ENCODE measurements around the gene TOPBP1.
A peak's percentile ranks its signal among the peaks of the same experiment; 100 is the strongest.

The TOPBP1 gene

GRCh38 chr3:133661454-133662277, at the start of gene TOPBP1:
Gene TOPBP1 (minus strand): TSS chr3:133661941. CDS start chr3:133661127, 814 bp downstream.
- TF ChIP-seq, protein P1, sequence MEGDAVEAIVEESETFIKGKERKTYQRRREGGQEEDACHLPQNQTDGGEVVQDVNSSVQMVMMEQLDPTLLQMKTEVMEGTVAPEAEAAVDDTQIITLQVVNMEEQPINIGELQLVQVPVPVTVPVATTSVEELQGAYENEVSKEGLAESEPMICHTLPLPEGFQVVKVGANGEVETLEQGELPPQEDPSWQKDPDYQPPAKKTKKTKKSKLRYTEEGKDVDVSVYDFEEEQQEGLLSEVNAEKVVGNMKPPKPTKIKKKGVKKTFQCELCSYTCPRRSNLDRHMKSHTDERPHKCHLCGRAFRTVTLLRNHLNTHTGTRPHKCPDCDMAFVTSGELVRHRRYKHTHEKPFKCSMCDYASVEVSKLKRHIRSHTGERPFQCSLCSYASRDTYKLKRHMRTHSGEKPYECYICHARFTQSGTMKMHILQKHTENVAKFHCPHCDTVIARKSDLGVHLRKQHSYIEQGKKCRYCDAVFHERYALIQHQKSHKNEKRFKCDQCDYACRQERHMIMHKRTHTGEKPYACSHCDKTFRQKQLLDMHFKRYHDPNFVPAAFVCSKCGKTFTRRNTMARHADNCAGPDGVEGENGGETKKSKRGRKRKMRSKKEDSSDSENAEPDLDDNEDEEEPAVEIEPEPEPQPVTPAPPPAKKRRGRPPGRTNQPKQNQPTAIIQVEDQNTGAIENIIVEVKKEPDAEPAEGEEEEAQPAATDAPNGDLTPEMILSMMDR (IDR thresholded peaks at IDR 0.05; ENCODE audit: insufficient read depth, missing control alignments) = no peak
- FAIRE-seq = no peak
- peak; percentile 52 for DNase-seq (ENCODE audit: insufficient read length, low spot score)

- FAIRE-seq = no peak
Observed at GRCh38 chr3:133711013-133711412, 49.3 kb upstream of the TOPBP1 start.

DNA sequence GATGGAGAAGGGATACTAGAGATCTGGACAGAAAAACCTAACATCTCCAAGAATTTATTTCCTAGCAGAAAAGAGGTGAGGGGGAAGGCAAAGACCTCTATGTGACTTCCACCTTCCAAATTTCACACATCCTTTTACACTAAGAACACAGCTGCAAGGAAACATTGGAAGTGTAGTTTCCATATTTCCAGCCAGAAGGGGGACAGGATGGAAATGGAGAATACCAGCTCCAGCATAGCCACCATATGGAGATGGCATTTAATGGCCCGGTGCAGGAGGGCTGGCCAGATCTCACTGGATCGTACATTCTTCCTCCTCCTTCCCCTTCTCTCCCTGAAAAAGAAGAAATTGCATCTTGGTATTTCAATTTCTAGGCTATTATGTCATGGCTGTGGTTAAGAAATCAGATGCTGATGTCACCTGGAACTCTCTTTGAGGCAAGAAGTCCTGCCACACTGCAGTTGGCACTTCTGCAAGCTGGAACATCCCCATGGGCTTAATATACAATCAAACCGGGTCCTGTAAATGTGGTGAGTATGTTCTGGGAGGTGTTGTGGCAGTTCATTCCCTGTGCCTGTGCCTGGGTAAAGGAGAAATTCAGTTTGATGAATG, 47.5 kb upstream of the TOPBP1 start:
- TF ChIP-seq, protein P1 (IDR thresholded peaks at IDR 0.05; ENCODE audit: insufficient read depth, missing control alignments) = no peak
- no peak for FAIRE-seq

More at GRCh38 chr3:133711013-133711412, 49.3 kb upstream of the TOPBP1 start:
- no peak for DNase-seq (ENCODE audit: insufficient read length, low spot score)
- TF ChIP-seq, protein P1 (IDR thresholded peaks at IDR 0.05; ENCODE audit: insufficient read depth, missing control alignments) = no peak

GRCh38 chr3:133706033-133706432, 44.3 kb upstream of the TOPBP1 start:
- no peak for DNase-seq (ENCODE audit: insufficient read length, low spot score)
- no peak for FAIRE-seq
- TF ChIP-seq, protein P1 (IDR thresholded peaks at IDR 0.05; ENCODE audit: insufficient read depth, missing control alignments) = no peak

More for the DNA sequence above, 47.5 kb upstream of the TOPBP1 start:
- no peak for DNase-seq (ENCODE audit: insufficient read length, low spot score)

DNA sequence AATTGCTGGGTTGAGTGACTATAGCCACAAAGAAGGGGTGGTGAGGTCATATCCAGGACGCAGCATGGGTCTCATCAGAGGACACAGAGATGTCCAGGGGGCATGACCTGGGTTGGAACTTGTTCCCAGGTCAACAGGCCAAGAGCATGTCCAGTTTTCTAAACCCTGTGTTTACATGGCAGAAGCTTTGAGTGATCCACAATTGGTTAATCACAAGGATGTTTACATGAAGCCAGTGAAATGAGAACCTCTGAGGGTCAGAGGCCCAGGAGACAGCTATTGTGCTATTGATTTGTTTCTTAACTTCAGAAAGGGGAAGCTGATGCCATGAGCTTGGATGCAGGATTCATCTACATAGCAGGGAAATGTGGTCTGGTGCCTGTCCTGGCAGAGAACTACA, 42.2 kb upstream of the TOPBP1 start:
- FAIRE-seq = no peak
- DNase-seq (ENCODE audit: insufficient read length, low spot score) = no peak
- TF ChIP-seq, protein P1 (IDR thresholded peaks at IDR 0.05; ENCODE audit: insufficient read depth, missing control alignments) = no peak

DNA sequence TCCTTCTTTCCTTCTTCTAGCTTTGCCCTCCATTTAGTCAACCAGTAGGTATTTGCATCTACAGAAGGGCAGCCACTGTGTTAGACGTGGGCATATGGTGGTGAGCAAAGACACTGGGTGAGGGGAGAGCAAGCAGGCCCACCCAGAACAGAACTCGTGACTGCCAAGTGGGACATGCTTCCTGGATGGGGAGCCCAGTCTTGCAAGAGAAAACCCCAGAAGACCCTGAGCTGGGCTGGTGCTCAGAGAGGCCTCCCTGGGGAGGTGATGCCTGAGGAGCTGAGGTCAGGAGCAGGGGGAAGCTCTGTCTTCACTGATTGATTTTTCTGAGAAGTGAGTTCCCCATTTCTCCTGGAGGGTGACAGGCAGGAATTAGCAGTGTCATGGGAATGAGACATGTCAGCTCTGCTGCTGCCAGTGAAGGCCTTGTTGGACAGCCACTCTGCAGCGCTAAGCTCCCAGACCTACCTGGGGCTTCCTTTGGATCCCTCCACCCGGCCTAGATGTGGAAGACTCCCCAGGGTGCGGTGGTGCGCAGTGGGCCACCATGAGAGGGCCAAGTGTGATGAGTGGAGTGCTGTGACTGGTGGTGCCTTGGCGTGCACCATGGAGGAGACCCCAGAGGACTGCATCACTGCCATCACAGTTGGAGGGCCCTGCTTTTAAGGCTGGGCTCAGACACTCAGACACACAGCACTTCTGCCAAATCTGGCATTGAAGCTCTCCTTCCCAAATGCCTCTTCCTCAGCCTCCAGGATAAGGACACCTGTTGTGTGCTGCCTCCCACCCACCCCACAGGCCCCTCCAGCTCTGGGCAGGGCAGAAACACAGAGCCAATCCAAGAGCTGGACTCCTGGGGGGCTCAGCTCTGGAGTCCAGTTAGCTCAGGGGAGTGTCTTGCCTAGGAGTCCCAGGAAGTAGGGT, 40.0 kb upstream of the TOPBP1 start:
- TF ChIP-seq, protein P1 (IDR thresholded peaks at IDR 0.05; ENCODE audit: insufficient read depth, missing control alignments) = no peak
- no peak for DNase-seq (ENCODE audit: insufficient read length, low spot score)
- FAIRE-seq = no peak
